Prostate gland (tissue), 2 donors: ENCODE results near the gene DUSP19. TPM values are rescaled to one million over a fixed set of nuclear protein-coding genes. Genes with fewer than 3 reads are reported as not detected.

Source experiments
- DNase-seq: peaks from one replicate; pipeline ENCODE4 v3.0.0-alpha.2; 2019; ENCODE audit warnings: low spot score
- H3K27ac ChIP-seq, 2 donors: fragments of 200-600 bp; sonication (generic); 2 replicates each; pipeline ENCODE4 v1.5.1; 2017 to 2019
- H3K27me3 ChIP-seq: fragments of 200-600 bp; sonication (generic); replicated peaks from 2 replicates; pipeline ENCODE4 v1.5.1; 2019; ENCODE audit not compliant: insufficient read depth
- H3K36me3 ChIP-seq, 2 donors: fragments of 200-600 bp; sonication (generic); 1 replicate in 1 of 2; 2 replicates in 1 of 2; pipeline versions ENCODE4 v1.5.1 to v1.8.1; 2017 to 2019
- H3K4me1 ChIP-seq: fragments of 200-600 bp; sonication (generic); replicated peaks from 2 replicates; pipeline ENCODE4 v1.5.1; 2019
- H3K4me3 ChIP-seq, 2 donors: fragments of 200-600 bp; sonication (generic); 2 replicates each; pipeline ENCODE4 v1.5.1; 2017 to 2019
- H3K9me3 ChIP-seq: fragments of 200-600 bp; sonication (generic); 2 replicates; pipeline ENCODE4 v1.5.1; 2017
- CTCF ChIP-seq, 4 experiments: fragments of 200-600 bp in 2 of 4; fragments of 450-650 bp in 2 of 4; sonication (generic) in 2 of 4; IDR thresholded peaks; 1 replicate in 3 of 4; 2 replicates in 1 of 4; pipeline ENCODE4 v1.5.1; 2016 to 2019; ENCODE audit warnings: antibody characterized with exemption in 4 of 4, mild to moderate bottlenecking in 2 of 4, moderate library complexity in 2 of 4
- POLR2A ChIP-seq: fragments of 450-650 bp; IDR thresholded peaks from one replicate; pipeline ENCODE4 v1.6.1; 2016; ENCODE audit warnings: antibody characterized with exemption, mild to moderate bottlenecking
- POLR2AphosphoS5 ChIP-seq: sonication (generic); formaldehyde crosslinking; IDR thresholded peaks from one replicate; pipeline ENCODE4 v1.6.1; 2017; ENCODE audit warnings: antibody characterized with exemption
- WGBS: methylation state at CpG from one replicate; pipeline ENCODE4 v1.1.5; 2018; 5-methylcytosine and 5-hydroxymethylcytosine counted together
- intact Hi-C: fragments of 100-400 bp; cut with DNase I; formaldehyde crosslinking; loops from one replicate; pipeline ENCODE4 v1.14.2; 2022
- total RNA-seq, 2 donors: library from RNA; depleted of rRNA; stranded (reverse); fragments of >200 nt; gene quantifications; one replicate each; pipeline ENCODE4 v1.1.0, GENCODE V29; 2016

Gene DUSP19
- 1 to 10 TPM; 2.1 to 2.5 TPM for total RNA-seq

GRCh38 chr2:183078464-183079138 lies at the start of gene DUSP19:
Gene DUSP19 (plus strand): TSS chr2:183078747. CDS start chr2:183078934, 187 bp downstream.
- Histone ChIP-seq H3K4me1 (no peaks in the 10 kb centered on the region), H3K27ac (peak within 1 kb of the TSS; percentile 74 to 75), H3K4me3 (peak within 1 kb of the TSS; percentile 44 to 47), H3K27me3 (no peaks in the 10 kb centered on the region), H3K36me3 (no peaks in the 10 kb centered on the region), H3K9me3 (no peaks in the 10 kb centered on the region)
- WGBS = 2% methylated on average over 20 of the region's 20 CpGs
- TF ChIP-seq POLR2A = peak; percentile 71
- peak; percentile 93 for TF ChIP-seq POLR2AphosphoS5
- peak in 1 of 4 experiments; percentile 16 for TF ChIP-seq CTCF (IDR thresholded peaks at IDR 0.05)
- intact Hi-C loops = loop anchor here (2.0 to 5.0 kb wide), 2 partner anchors 41 to 46 kb away; partner anchors contain the start of genes NCKAP1 and NUP35
- DNase-seq = peak; percentile 96

GRCh38 chr2:183029219-183029618 lies 49.3 kb upstream of the DUSP19 start:
- Histone ChIP-seq H3K27me3 (no peaks in the 10 kb centered on the region), H3K4me3 (no peak overlapping the region), H3K4me1 (peaks cover 9% of the 10 kb centered on the region), H3K36me3 (no peaks in the 10 kb centered on the region), H3K9me3 (no peaks in the 10 kb centered on the region), H3K27ac (no peak overlapping the region)
- 97% methylated on average over 2 of the region's 2 CpGs for WGBS
- no peak for TF ChIP-seq POLR2A
- no peak for TF ChIP-seq POLR2AphosphoS5
- intact Hi-C loops = no loop called here
- DNase-seq = no peak

- Histone ChIP-seq H3K4me3 (no peak overlapping the region), H3K9me3 (no peaks in the 10 kb centered on the region), H3K36me3 (no peaks in the 10 kb centered on the region), H3K4me1 (peaks cover 9% of the 10 kb centered on the region), H3K27ac (no peak overlapping the region), H3K27me3 (no peaks in the 10 kb centered on the region)
- TF ChIP-seq POLR2A = no peak
- TF ChIP-seq POLR2AphosphoS5 = no peak
- TF ChIP-seq CTCF (IDR thresholded peaks at IDR 0.05) = no peak
- no peak for DNase-seq
- 73% methylated on average over 4 of the region's 4 CpGs for WGBS
- intact Hi-C loops = no loop called here
Observed at GRCh38 chr2:183031911-183032794, 46.4 kb upstream of the DUSP19 start.

GRCh38 chr2:183033951-183034350 lies 44.6 kb upstream of the DUSP19 start:
- 87% methylated on average over 1 of the region's 1 CpG for WGBS
- Histone ChIP-seq H3K27me3 (no peaks in the 10 kb centered on the region), H3K4me1 (peaks cover 9% of the 10 kb centered on the region), H3K4me3 (no peak overlapping the region), H3K36me3 (no peaks in the 10 kb centered on the region), H3K9me3 (no peaks in the 10 kb centered on the region), H3K27ac (no peak overlapping the region)
- intact Hi-C loops = no loop called here
- DNase-seq = no peak
- no peak for TF ChIP-seq POLR2AphosphoS5

GRCh38 chr2:183034806-183035205 lies 43.7 kb upstream of the DUSP19 start:
- Histone ChIP-seq H3K27ac (no peak overlapping the region), H3K4me3 (no peak overlapping the region), H3K27me3 (no peaks in the 10 kb centered on the region), H3K36me3 (no peaks in the 10 kb centered on the region), H3K9me3 (no peaks in the 10 kb centered on the region), H3K4me1 (peaks cover 9% of the 10 kb centered on the region)
- 96% methylated on average over 1 of the region's 1 CpG for WGBS
- no peak for DNase-seq
- intact Hi-C loops = loop anchor here (5.0 kb wide), 1 partner anchor 42 kb away; the partner anchor contains the start of gene DUSP19
- no peak for TF ChIP-seq POLR2AphosphoS5
- no peak for TF ChIP-seq CTCF (IDR thresholded peaks at IDR 0.05)
- TF ChIP-seq POLR2A = no peak
